Measurements from ENCODE around the gene SLC5A5. TPM values are rescaled to one million over a fixed set of nuclear protein-coding genes. Genes with fewer than 3 reads are reported as not detected.
"Not testable (repeated sequence)": the region's sequence is repeated elsewhere in the genome, so short reads cannot be mapped to it uniquely, and the experiment has no call there.

Gene SLC5A5
- total RNA-seq, 1 experiment from 2014 or later: not detected

DNA sequence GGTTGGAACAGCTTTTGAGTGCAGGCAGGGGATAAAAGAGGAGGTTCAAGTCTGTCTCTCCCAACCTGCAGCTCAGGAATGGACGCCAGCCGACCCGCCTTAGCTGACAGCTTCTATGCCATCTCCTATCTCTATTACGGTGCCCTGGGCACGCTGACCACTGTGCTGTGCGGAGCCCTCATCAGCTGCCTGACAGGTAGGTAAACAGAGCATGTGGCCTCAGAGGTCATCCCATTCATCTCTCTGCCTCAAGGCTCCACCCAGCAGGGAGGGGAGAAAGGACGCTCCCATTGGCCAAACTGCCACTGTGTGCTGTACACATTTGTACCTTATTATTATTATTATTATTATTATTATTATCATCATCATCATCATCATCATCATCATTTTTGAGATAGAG lies 16.5 kb downstream of the SLC5A5 start:
- no peak for DNase-seq (ENCODE audit: low read depth, low spot score)
- in situ Hi-C loops (cut with HindIII; ENCODE audit: low pct_unique_long_range_greater_than_20kb, low sequenced_read_pairs): no loop called here

DNA sequence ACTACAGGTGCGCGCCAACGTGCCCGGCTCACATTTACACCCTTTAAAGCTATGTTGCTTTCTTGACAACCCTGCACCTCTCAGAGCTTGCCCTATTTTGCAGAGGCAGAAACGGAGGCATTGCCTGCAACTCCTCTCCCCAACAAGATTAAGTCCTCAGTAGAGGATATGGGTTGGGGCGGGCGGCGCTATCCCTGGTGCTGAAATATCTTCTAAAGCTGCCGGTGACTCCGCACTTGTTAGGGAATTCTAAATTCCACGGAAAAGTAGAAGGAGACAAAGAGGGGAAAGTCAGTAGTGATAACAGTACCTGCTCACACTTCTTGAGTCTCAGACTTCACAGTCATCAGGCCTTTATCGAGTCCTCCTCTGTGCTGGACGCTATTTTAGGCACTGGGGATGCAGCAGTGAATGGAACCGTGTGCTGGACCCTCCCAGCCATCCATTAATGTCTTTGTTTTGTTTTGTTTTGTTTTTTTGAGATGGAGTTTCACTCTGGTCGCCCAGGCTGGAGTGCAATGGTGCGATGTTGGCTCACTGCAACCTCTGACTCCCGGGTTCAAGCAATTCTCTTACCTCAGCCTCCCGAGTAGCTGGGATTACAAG lies 18.0 kb downstream of the SLC5A5 start:
- peak; percentile 35 for DNase-seq (ENCODE audit: low read depth, low spot score)
- in situ Hi-C loops (cut with HindIII; ENCODE audit: low pct_unique_long_range_greater_than_20kb, low sequenced_read_pairs): no loop called here

DNA sequence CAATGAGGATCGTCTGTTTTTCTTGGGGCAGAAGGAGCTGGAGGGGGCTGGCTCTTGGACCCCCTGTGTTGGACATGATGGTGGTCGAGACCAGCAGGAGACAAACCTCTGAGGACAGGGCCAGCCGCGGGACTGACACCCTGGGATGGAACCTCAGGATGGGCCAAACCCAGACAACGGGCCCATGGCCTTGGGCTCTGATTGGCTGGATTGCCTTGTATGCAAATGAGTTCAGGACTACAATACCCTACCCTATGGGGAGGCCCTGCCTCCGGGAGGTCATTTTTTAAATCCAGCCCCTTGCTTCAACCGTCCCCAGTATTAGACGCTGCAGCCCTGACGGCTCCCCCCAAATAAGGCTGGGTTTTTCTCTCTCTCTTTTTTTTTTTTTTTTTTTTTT lies 22.0 kb downstream of the SLC5A5 start:
- in situ Hi-C loops (cut with HindIII; ENCODE audit: low pct_unique_long_range_greater_than_20kb, low sequenced_read_pairs): no loop called here
- no peak for DNase-seq (ENCODE audit: low read depth, low spot score)

DNA sequence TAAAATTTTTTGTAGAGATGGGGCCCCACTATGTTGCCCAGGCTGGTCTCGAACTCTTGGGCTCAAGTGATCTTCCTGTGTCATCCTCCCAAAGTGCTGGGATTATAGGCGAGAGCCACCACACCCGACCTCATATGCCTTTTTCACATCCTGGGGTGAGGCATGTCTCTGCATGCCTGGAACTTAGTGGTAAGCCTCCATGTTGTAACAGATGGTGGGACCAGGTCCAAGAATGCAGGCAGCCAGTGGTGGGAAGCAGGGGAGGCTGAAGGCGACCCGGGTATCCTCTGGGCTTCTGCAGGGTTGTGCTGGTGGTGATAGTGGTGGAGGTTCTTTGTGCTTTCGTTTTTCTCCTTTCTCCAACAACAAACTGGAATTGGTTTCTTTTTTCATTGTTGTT lies 31.0 kb downstream of the SLC5A5 start:
- DNase-seq (ENCODE audit: low read depth, low spot score): no peak
- in situ Hi-C loops (cut with HindIII; ENCODE audit: low pct_unique_long_range_greater_than_20kb, low sequenced_read_pairs): no loop called here

DNA sequence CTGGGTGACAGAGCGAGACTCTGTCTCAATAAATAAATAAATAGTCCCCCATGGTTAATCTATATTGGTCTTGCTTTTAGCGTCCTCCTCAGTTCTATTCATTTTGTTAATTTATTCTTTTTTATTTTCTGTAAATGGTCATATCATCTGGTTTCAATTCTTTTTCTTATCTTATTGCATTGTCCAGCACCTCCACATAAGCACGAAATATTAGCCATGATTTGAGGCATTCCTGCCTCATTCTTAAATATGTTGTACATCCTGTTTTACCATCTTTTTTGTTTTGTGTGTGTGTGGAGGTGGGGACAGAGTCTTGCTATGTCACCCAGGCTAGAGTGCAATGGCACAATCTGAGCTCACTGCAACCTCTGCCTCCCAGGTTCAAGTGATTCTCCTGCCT lies 36.5 kb downstream of the SLC5A5 start:
- in situ Hi-C loops (cut with HindIII; ENCODE audit: low pct_unique_long_range_greater_than_20kb, low sequenced_read_pairs): no loop called here
- DNase-seq (ENCODE audit: low read depth, low spot score): no peak

DNA sequence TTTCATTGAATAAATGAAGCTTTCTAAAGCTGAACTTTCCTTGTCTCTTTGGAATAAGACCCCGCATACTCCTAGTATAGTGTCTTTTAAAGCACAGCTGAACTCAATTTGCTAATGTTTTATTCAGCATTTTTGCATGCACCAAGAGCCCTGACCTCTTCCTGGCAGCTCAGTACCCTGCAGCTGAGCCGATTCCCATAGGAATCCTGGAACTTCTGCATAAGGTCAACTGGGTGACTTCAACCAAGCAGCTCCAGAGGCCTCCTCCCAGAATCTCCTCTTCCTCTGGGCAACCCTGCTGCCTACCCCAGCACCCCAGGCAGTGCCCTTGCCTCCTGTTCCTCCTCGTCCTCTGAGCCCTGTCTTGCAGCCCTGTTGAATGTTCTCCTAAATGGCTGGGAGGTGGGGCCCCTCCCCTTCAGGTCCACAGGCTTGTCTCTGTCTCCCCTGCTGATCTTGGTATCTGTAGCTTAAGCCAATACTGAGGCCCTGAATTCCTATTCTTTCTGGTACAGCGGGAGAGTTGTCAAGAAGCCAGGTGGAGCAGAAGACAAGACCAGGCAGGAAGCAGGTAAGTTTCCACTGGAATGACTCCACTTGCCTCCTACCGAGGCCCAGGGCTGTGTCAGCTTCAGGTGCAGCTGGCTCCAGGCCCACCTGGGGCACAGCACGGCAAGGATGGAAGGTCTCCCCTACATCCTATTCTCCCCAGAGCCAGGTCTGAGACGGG lies 37.4 kb downstream of the SLC5A5 start:
- in situ Hi-C loops (cut with HindIII; ENCODE audit: low pct_unique_long_range_greater_than_20kb, low sequenced_read_pairs): no loop called here
- no peak for DNase-seq (ENCODE audit: low read depth, low spot score)

DNA sequence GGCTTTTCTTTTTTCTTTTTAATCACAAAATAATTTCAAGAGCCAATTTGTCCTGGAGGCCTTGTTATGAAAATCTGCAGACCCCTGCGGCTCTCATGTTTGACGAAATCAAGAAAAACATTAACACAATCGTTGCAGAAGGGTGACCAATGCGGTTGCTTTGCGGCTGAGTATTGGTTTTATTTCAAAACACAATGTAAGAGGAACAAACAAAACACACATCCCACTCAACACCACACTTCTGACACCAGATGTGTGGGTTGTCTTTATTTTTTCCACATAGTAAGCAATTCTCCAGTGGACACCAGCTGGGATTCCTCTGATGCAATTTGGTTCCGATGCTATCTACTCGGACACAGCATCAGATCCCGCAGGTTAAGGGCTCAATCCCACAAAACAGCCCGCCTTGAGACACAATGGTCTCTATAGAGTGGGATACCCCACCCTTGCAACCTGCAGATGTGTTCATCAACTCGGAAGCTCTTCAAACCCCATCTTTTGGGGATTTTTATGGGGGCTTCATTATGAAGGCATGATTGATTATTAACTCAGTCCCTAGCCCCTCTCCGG lies 39.1 kb downstream of the SLC5A5 start:
- in situ Hi-C loops (cut with HindIII; ENCODE audit: low pct_unique_long_range_greater_than_20kb, low sequenced_read_pairs): no loop called here
- no peak for DNase-seq (ENCODE audit: low read depth, low spot score)

DNA sequence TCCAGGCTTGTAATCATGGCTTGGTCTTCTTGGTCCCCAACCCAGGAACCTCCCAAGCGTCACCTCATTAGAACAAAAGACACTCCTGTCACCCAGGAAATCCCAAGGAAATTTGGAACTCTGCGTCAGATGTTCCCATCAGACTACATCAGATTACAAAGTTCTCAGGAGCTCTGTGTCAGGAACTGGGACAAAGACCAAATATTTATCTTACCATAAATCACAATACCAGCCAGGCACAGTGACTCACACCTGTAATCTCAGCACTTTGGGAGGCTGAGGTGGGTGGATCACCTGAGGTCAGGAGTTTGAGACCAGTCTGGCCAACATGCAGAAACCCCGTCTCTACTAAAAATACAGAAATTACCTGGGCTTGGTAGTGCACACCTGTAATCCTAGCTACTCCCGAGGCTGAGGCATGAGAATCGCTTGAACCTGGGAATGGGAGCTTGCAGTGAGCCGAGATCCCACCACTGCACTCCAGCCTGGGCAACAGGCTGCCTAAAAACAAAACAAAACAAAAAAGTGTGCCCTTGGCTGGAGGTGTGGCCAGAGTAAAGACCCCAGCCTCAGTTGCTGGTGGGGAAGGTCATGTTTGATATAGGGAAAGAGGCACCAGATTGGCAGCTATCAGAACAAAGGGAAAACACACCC lies 44.3 kb downstream of the SLC5A5 start:
- in situ Hi-C loops (cut with HindIII; ENCODE audit: low pct_unique_long_range_greater_than_20kb, low sequenced_read_pairs): no loop called here
- DNase-seq (ENCODE audit: low read depth, low spot score): no peak

DNA sequence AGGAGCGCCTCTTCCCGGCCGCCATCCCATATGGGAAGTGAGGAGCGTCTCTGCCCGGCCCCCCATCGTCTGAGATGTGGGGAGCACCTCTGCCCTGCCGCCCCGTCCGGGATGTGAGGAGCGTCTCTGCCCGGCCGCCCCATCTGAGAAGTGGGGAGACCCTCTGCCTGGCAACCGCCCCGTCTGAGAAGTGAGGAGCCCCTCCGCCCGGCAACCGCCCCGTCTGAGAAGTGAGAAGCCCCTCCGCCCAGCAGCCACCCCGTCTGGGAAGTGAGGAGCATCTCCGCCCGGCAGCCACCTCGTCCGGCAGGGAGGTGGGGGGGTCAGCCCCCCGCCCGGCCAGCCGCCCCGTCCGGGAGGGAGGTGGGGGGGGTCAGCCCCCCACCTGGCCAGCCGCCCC lies 46.4 kb downstream of the SLC5A5 start:
- DNase-seq (ENCODE audit: low read depth, low spot score); in situ Hi-C loops (cut with HindIII; ENCODE audit: low pct_unique_long_range_greater_than_20kb, low sequenced_read_pairs): not testable (repeated sequence)

DNA sequence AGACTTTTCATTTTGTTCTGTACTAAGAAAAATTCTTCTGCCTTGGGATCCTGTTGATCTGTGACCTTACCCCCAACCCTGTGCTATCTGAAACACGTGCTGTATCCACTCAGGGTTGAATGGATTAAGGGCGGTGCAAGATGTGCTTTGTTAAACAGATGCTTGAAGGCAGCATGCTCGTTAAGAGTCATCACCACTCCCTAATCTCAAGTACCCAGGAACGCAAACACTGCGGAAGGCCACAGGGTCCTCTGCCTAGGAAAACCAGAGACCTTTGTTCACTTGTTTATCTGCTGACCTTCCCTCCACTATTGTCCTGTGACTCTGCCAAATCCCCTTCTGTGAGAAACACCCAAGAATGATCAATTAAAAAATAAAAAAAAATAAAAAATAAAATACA lies 47.4 kb downstream of the SLC5A5 start:
- DNase-seq (ENCODE audit: low read depth, low spot score); in situ Hi-C loops (cut with HindIII; ENCODE audit: low pct_unique_long_range_greater_than_20kb, low sequenced_read_pairs): not testable (repeated sequence)

DNA sequence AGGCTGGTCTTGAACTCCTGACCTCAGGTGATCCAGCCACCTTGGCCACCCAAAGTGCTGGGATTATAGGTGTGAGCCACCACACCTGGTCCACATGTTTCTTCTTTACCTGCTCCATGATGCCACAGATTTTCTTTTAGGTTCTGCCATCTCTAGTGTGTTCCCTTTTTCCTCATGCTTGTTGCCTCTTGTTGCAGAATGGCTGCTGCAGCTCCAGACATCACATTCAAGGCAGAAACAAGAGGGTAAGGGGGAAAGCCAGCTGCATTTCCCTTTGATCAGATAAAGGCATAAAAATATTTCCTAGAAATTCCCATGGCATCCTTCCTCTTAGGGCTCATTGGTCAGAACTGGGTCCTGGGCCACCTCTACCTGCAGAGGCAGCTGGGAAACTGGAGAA lies 48.8 kb downstream of the SLC5A5 start:
- in situ Hi-C loops (cut with HindIII; ENCODE audit: low pct_unique_long_range_greater_than_20kb, low sequenced_read_pairs): no loop called here

DNA sequence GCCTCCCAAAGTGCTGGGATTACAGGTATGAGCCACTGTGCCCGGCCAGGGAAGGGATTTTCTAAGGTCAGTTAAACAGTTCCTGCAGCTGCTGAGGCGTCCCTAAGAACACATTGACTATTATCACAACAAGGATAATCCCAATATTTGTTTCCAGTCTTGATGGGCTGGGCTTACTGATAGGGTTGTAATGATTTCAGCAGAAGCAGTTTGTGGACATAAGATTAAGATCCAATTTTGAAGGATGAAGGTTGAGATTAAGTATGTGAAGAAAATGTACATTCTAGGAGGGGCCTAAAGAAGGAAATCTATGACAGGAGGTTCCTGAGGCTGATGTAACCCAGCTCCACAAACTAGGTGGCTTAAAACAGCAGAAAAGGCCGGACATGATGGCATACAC lies 50.4 kb downstream of the SLC5A5 start:
- in situ Hi-C loops (cut with HindIII; ENCODE audit: low pct_unique_long_range_greater_than_20kb, low sequenced_read_pairs): no loop called here
- DNase-seq (ENCODE audit: low read depth, low spot score): no peak

More for the DNA sequence above, 48.8 kb downstream of the SLC5A5 start:
- no peak for DNase-seq (ENCODE audit: low read depth, low spot score)

DNA sequence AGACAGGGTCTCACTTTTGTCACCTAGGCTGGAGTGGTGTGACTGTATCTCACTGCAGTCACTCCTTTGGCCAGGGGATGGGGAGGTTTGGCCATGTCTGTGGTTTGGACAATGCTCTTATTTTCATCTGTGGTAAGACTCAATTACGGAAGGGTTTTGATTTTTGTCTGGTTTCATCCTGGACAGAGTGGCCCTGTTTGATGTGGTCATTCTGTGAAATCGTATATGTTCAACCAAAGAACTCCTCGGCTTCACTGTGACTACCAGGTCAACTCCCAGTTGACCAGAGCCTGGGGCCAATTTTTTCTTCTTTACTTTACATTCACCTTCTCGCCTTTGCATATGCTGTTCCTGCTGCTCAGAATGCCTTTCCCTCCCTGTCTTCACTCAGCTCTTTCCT lies 54.3 kb downstream of the SLC5A5 start:
- no peak for DNase-seq (ENCODE audit: low read depth, low spot score)
- in situ Hi-C loops (cut with HindIII; ENCODE audit: low pct_unique_long_range_greater_than_20kb, low sequenced_read_pairs): no loop called here

DNA sequence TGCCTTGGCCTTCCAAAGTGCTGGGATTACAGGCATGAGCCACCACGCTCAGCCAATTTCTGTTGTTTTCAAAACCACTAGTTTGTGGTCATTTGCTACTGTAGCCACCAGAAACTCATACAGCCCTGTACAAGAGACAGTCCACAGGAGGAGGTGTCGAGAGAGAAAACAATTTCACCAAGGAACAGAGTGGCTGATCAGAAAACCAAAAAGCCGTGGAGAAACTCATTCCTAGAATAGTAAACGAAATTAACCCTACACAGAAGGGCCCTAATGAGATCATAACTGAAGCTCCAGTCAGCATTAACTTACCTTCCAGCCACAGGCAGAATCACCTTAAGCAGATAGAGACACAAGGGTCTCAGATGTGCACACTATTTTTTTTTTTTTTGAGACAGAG lies 57.3 kb downstream of the SLC5A5 start:
- in situ Hi-C loops (cut with HindIII; ENCODE audit: low pct_unique_long_range_greater_than_20kb, low sequenced_read_pairs): no loop called here

DNA sequence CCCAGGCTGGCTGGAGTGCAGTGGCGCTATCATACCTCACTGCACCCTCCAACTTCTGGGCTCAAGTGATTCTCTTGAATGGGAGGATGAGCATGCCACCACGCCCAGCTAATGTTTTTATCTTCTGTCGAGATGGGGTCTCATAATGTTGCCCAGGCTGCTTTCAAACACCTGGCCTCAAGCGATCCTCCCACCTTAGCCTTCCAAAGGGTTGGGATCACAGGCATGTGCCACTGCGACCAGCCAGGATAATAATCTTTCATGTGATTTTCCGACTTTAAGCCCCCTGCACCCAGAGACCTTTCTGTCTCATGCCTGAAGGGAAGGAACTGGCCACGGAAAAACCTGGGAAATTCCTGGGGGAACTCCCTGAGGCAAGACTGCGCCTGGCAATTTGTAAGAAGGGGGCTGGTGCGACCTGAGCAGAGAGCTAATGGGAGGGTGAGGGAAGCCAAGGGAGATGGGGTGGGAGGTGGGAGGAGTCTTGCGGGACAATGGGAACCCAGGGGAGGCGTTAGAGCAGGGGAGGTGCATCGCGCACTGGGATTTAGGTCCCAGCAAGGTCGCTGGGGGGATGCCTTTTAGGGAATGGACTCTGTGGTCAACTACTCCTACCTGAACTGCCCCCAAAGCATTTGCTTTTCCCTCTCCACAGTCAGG lies 59.9 kb downstream of the SLC5A5 start:
- DNase-seq (ENCODE audit: low read depth, low spot score): no peak
- in situ Hi-C loops (cut with HindIII; ENCODE audit: low pct_unique_long_range_greater_than_20kb, low sequenced_read_pairs): no loop called here

More for the DNA sequence above, 57.3 kb downstream of the SLC5A5 start:
- no peak for DNase-seq (ENCODE audit: low read depth, low spot score)

DNA sequence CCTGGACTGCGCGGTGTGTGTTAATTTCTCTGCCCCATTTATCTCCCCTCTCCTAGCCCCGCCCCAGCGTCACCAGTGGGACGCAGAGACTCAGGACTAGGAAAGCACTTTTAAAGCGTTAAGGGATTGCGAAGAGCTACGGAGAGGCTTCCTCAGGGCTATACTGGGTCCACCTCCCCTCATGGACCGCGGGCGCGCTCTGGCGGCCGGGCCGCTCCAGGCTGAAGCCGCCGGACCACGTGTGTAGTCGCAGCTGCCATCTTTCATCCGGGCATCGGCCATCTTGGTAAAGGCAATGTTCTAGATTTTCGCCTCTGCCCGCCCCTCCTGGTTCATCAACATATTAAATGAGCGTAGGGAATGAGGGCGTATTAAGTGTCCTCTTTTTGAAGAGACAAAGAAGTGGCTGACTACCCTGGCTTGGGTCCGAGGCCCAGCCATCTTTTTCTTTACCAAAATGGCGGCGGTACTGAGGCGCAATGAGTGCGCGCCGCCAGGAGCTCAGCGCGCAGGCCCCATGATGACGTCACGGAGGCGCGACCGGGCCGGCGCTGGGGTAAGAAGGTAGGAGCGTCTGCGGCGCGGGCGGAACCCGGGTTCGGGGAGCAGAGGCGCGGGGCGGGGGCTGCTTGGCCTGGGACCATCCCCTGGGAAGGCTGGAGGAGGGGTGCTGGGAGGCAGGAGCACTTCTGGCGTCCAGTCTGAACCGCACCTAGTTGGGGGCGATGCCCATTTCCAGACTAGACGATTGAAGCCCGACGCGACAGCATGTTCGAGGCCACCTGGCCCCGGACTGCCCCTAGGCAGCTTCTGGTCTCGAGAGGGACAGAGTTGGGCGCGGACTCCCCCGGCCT lies 61.0 kb downstream of the SLC5A5 start, which contains the start of gene CCDC124:
CCDC124 (plus strand) TSS at position 531 of the 854 bp plus-strand sequence. CDS start 3,406 bp downstream, outside the sequence.
- peak; percentile 89 for DNase-seq (ENCODE audit: low read depth, low spot score)
- in situ Hi-C loops (cut with HindIII; ENCODE audit: low pct_unique_long_range_greater_than_20kb, low sequenced_read_pairs): no loop called here

DNA sequence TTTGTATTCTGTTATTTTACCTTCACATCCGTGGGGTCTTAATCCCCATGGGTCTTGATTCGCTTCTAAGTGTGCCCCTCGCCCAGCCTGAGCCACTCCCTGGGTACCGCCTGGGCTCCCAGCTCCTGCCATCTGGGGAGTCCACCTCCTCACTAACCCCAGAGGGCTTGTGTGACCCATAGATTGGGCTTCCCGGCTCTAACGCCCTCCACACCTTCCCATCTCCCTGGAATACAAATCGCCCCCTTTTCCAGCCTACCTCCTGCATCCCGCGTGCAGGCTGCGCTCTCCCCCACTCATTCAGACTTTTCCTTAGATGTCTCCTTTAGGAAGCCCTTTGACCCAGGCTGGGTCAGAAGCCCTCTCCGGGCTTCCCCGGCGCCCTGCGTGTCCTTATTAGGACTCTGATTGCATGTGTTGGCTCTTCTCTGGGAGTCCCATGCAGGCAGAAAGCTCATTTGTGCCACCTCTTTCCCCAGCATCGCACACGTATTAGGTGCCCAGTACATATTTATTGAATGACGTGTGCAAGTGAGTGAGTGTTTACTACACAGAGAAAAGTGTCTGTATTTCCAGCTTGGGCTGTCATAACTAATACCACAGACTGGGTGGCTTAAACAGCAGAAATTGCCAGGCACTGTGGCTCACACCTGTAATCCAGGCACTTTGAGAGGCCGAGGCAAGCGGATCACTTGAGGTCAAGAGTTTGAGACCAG lies 61.8 kb downstream of the SLC5A5 start:
- in situ Hi-C loops (cut with HindIII; ENCODE audit: low pct_unique_long_range_greater_than_20kb, low sequenced_read_pairs): no loop called here
- no peak for DNase-seq (ENCODE audit: low read depth, low spot score)

Measured in SK-MEL-5 (cell line).